Esophagus squamous epithelium (tissue), 4 donors: ENCODE measurements around the gene GTF3C2.

Experiments
- CTCF ChIP-seq, 6 experiments: fragments of 450-650 bp in 4 of 6; fragments of 200-600 bp in 2 of 6; sonication (generic) in 2 of 6; IDR thresholded peaks; one replicate each; pipeline ENCODE4 v1.5.1; 2016 to 2019; ENCODE audit warnings: antibody characterized with exemption in 6 of 6, mild to moderate bottlenecking in 4 of 6, moderate library complexity in 4 of 6
- POLR2A ChIP-seq, 4 donors: fragments of 450-650 bp; IDR thresholded peaks; one replicate each; pipeline ENCODE4 v1.6.1; 2017; ENCODE audit warnings: antibody characterized with exemption in 4 of 4, mild to moderate bottlenecking in 4 of 4, moderate library complexity in 3 of 4

- no peak for TF ChIP-seq CTCF (IDR thresholded peaks at IDR 0.05)
- no peak for TF ChIP-seq POLR2A (IDR thresholded peaks at IDR 0.05)
Observed at GRCh38 chr2:27278010-27278409, 78.6 kb downstream of the GTF3C2 start.
